OCI-LY3 (cell line): ENCODE results near the gene PSME1.

Experiments used
- CTCF ChIP-seq: fragments of 200-600, 300-600 bp; sonication (generic); IDR thresholded peaks from 2 replicates; pipeline ENCODE4 v1.5.1; 2014; ENCODE audit warnings: antibody characterized with exemption, low read length, low read depth
- EZH2phosphoT487 ChIP-seq: fragments of 200-600 bp; shearing (Covaris generic); IDR thresholded peaks from 2 replicates; pipeline ENCODE4 v1.6.1; 2018; ENCODE audit warnings: antibody characterized with exemption, mixed run types, low read depth

GRCh38 chr14:24185026-24185425, 49.0 kb downstream of the PSME1 start:
- TF ChIP-seq EZH2phosphoT487 (no peak), CTCF (no peak)
